Skeletal muscle tissue (tissue), 4 donors: Measurements from ENCODE around the gene CLIC1. TPM values are rescaled to one million over a fixed set of nuclear protein-coding genes. Genes with fewer than 3 reads are reported as not detected.

Experiments
- H3K27ac ChIP-seq: one replicate; pipeline ENCODE4 v1.7.0; 2013; ENCODE audit warnings: mild to moderate bottlenecking, low read depth, low read length, inconsistent platforms
- H3K27me3 ChIP-seq, 3 donors: one replicate each; pipeline ENCODE4 v1.7.0; 2013; ENCODE audit warnings: low read length in 3 of 3; ENCODE audit not compliant: control insufficient read depth in 3 of 3, insufficient read depth in 3 of 3
- H3K36me3 ChIP-seq, 3 donors: one replicate each; pipeline ENCODE4 v1.7.0; 2013; ENCODE audit warnings: low read length in 3 of 3; ENCODE audit not compliant: control insufficient read depth in 3 of 3, insufficient read depth in 3 of 3
- H3K4me1 ChIP-seq, 3 donors: one replicate each; pipeline ENCODE4 v1.7.0; 2013; ENCODE audit warnings: low read length in 3 of 3, mild to moderate bottlenecking in 3 of 3; ENCODE audit not compliant: control insufficient read depth in 3 of 3, insufficient read depth in 3 of 3
- H3K4me3 ChIP-seq, 3 donors: one replicate each; pipeline ENCODE4 v1.7.0; 2013; ENCODE audit warnings: low read length in 3 of 3
- H3K9ac ChIP-seq, 3 donors: one replicate each; pipeline ENCODE4 v1.7.0; 2013; ENCODE audit warnings: low read length in 3 of 3, mild to moderate bottlenecking in 3 of 3, moderate library complexity in 2 of 3, low read depth in 1 of 3
- H3K9me3 ChIP-seq, 3 donors: one replicate each; pipeline ENCODE4 v1.7.0; 2013; ENCODE audit warnings: low read length in 3 of 3; ENCODE audit not compliant: control insufficient read depth in 3 of 3
- total RNA-seq: library from RNA; depleted of rRNA; stranded (reverse); fragments of >200 nt; gene quantifications from one replicate; pipeline ENCODE4 v1.2.3, GENCODE V29; 2014
- donor health status: Osteomylitis.

Gene CLIC1
- total RNA-seq, 1 donor from 2014 or later = 152 TPM

- H3K9ac ChIP-seq = no peak overlapping the region
- no peaks in the 10 kb centered on the region for H3K9me3 ChIP-seq
- H3K4me3 ChIP-seq = no peak overlapping the region
Observed at GRCh38 chr6:31760790-31761189, 24.5 kb upstream of the CLIC1 start.

GRCh38 chr6:31758281-31758680 lies 22.0 kb upstream of the CLIC1 start:
- H3K4me3 ChIP-seq = no peak overlapping the region

More at GRCh38 chr6:31760790-31761189, 24.5 kb upstream of the CLIC1 start:
- peaks cover 1 to 4% (median 2%) of the 10 kb centered on the region in 3 donors for H3K36me3 ChIP-seq
- H3K27ac ChIP-seq = no peak overlapping the region
- peaks cover 0 to 2% (median 0%) of the 10 kb centered on the region in 3 donors for H3K4me1 ChIP-seq
- H3K27me3 ChIP-seq = no peaks in the 10 kb centered on the region

GRCh38 chr6:31752739-31753319 lies 16.5 kb upstream of the CLIC1 start:
- H3K9ac ChIP-seq = no peak overlapping the region

More at GRCh38 chr6:31758281-31758680, 22.0 kb upstream of the CLIC1 start:
- Histone ChIP-seq H3K36me3 (peaks cover 0 to 4% (median 2%) of the 10 kb centered on the region in 3 donors), H3K9ac (no peak overlapping the region), H3K27me3 (no peaks in the 10 kb centered on the region), H3K4me1 (peaks cover 0 to 2% (median 0%) of the 10 kb centered on the region in 3 donors), H3K27ac (no peak overlapping the region), H3K9me3 (no peaks in the 10 kb centered on the region)

GRCh38 chr6:31750411-31751022 lies 14.2 kb upstream of the CLIC1 start:
- H3K36me3 ChIP-seq = peaks cover 0 to 2% (median 0%) of the 10 kb centered on the region in 3 donors
- H3K9ac ChIP-seq = no peak overlapping the region
- H3K9me3 ChIP-seq = no peaks in the 10 kb centered on the region
- H3K27me3 ChIP-seq = no peaks in the 10 kb centered on the region
- no peaks in the 10 kb centered on the region for H3K4me1 ChIP-seq
- no peak overlapping the region for H3K27ac ChIP-seq
- no peak overlapping the region for H3K4me3 ChIP-seq

More at GRCh38 chr6:31752739-31753319, 16.5 kb upstream of the CLIC1 start:
- no peaks in the 10 kb centered on the region for H3K27me3 ChIP-seq
- no peaks in the 10 kb centered on the region for H3K4me1 ChIP-seq
- no peak overlapping the region for H3K4me3 ChIP-seq
- no peak overlapping the region for H3K27ac ChIP-seq
- H3K36me3 ChIP-seq = no peaks in the 10 kb centered on the region
- no peaks in the 10 kb centered on the region for H3K9me3 ChIP-seq

- Histone ChIP-seq H3K36me3 (peaks cover 0 to 2% (median 0%) of the 10 kb centered on the region in 3 donors), H3K9me3 (no peaks in the 10 kb centered on the region), H3K27me3 (no peaks in the 10 kb centered on the region), H3K4me1 (no peaks in the 10 kb centered on the region), H3K27ac (no peak overlapping the region), H3K4me3 (no peak overlapping the region), H3K9ac (no peak overlapping the region)
Observed at GRCh38 chr6:31749301-31750036, 13.1 kb upstream of the CLIC1 start.

GRCh38 chr6:31744422-31744821 lies 8.1 kb upstream of the CLIC1 start:
- H3K9me3 ChIP-seq = no peaks in the 10 kb centered on the region
- H3K36me3 ChIP-seq = peaks cover 0 to 3% (median 2%) of the 10 kb centered on the region in 3 donors
- H3K9ac ChIP-seq = no peak overlapping the region
- no peak overlapping the region for H3K27ac ChIP-seq
- H3K4me1 ChIP-seq = peaks cover 6 to 8% (median 7%) of the 10 kb centered on the region in 3 donors
- H3K4me3 ChIP-seq = no peak overlapping the region
- H3K27me3 ChIP-seq = no peaks in the 10 kb centered on the region

- H3K9me3 ChIP-seq = no peaks in the 10 kb centered on the region
- H3K36me3 ChIP-seq = peaks cover 0 to 3% (median 2%) of the 10 kb centered on the region in 3 donors
- H3K9ac ChIP-seq = no peak overlapping the region
- peaks cover 19 to 22% (median 20%) of the 10 kb centered on the region in 3 donors for H3K4me1 ChIP-seq
- no peak overlapping the region for H3K4me3 ChIP-seq
- no peaks in the 10 kb centered on the region for H3K27me3 ChIP-seq
- H3K27ac ChIP-seq = no peak overlapping the region
Observed at GRCh38 chr6:31742894-31743293, 6.6 kb upstream of the CLIC1 start.

- no peak overlapping the region for H3K27ac ChIP-seq
- no peaks in the 10 kb centered on the region for H3K9me3 ChIP-seq
- H3K4me1 ChIP-seq = peaks cover 20 to 25% (median 23%) of the 10 kb centered on the region in 3 donors
- no peak overlapping the region for H3K9ac ChIP-seq
- H3K36me3 ChIP-seq = peaks cover 0 to 3% (median 0%) of the 10 kb centered on the region in 3 donors
- no peaks in the 10 kb centered on the region for H3K27me3 ChIP-seq
- H3K4me3 ChIP-seq = no peak overlapping the region
Observed at GRCh38 chr6:31741815-31742214, 5.5 kb upstream of the CLIC1 start.

- Histone ChIP-seq H3K4me1 (peaks cover 20 to 33% (median 27%) of the 10 kb centered on the region in 3 donors), H3K27me3 (peaks cover 0 to 7% (median 0%) of the 10 kb centered on the region in 3 donors), H3K36me3 (peaks cover 0 to 3% (median 0%) of the 10 kb centered on the region in 3 donors), H3K4me3 (peak overlapping the region; percentile 88 to 94 (median 93)), H3K9ac (peak overlapping the region; percentile 72 to 82 (median 74)), H3K27ac (peak overlapping the region; percentile 47), H3K9me3 (no peaks in the 10 kb centered on the region)
Observed at GRCh38 chr6:31740397-31741223, 4.3 kb upstream of the CLIC1 start.
